CD4-positive, alpha-beta T cell treated with Interleukin-21 for 1 hour (primary cell): ENCODE measurements around the gene RHAG.
"Not testable (repeated sequence)": the region's sequence is repeated elsewhere in the genome, so short reads cannot be mapped to it uniquely, and the experiment has no call there.

Experiments used
- DNase-seq: peaks from one replicate; pipeline ENCODE4 v3.0.0-alpha.2; 2020

The RHAG gene

GRCh38 chr6:49636713-49637349 lies at the start of gene RHAG:
Gene RHAG (minus strand): TSS chr6:49636839. CDS start chr6:49636812, 27 bp downstream.
- no peak for DNase-seq

GRCh38 chr6:49676671-49677281 lies 40.1 kb upstream of the RHAG start:
- DNase-seq = no peak

- DNase-seq = no peak
Observed at GRCh38 chr6:49675816-49676215, 39.2 kb upstream of the RHAG start.

- no peak for DNase-seq
Observed at GRCh38 chr6:49668083-49668511, 31.5 kb upstream of the RHAG start.

- DNase-seq = no peak
Observed at GRCh38 chr6:49666930-49667757, 30.5 kb upstream of the RHAG start.

GRCh38 chr6:49666480-49666879 lies 29.8 kb upstream of the RHAG start:
- DNase-seq = no peak

- DNase-seq = no peak
Observed at GRCh38 chr6:49664817-49665216, 28.2 kb upstream of the RHAG start.

GRCh38 chr6:49664054-49664453 lies 27.4 kb upstream of the RHAG start:
- not testable (repeated sequence) for DNase-seq

GRCh38 chr6:49662892-49663261 lies 26.2 kb upstream of the RHAG start:
- no peak for DNase-seq

- no peak for DNase-seq
Observed at GRCh38 chr6:49662231-49662891, 25.7 kb upstream of the RHAG start.

GRCh38 chr6:49653942-49654341 lies 17.3 kb upstream of the RHAG start:
- no peak for DNase-seq

GRCh38 chr6:49653438-49653837 lies 16.8 kb upstream of the RHAG start:
- no peak for DNase-seq

- DNase-seq = no peak
Observed at GRCh38 chr6:49651239-49651638, 14.6 kb upstream of the RHAG start.

GRCh38 chr6:49649988-49650387 lies 13.3 kb upstream of the RHAG start:
- no peak for DNase-seq

GRCh38 chr6:49648036-49648435 lies 11.4 kb upstream of the RHAG start:
- DNase-seq = no peak

- no peak for DNase-seq
Observed at GRCh38 chr6:49647476-49647875, 10.8 kb upstream of the RHAG start.

GRCh38 chr6:49646942-49647341 lies 10.3 kb upstream of the RHAG start:
- DNase-seq = no peak

GRCh38 chr6:49646130-49646824 lies 9.6 kb upstream of the RHAG start:
- no peak for DNase-seq

- no peak for DNase-seq
Observed at GRCh38 chr6:49645139-49645538, 8.5 kb upstream of the RHAG start.

GRCh38 chr6:49639177-49639817 lies 2.7 kb upstream of the RHAG start:
- no peak for DNase-seq

GRCh38 chr6:49637350-49637731 lies 702 bp upstream of the RHAG start:
- DNase-seq = no peak

GRCh38 chr6:49635978-49636712 lies 494 bp downstream of the RHAG start:
- no peak for DNase-seq
